Thoracic aorta (tissue), 2 donors: ENCODE data around the gene PDZK1IP1. TPM values are rescaled to one million over a fixed set of nuclear protein-coding genes. Genes with fewer than 3 reads are reported as not detected.

Experiments
- ATAC-seq: fragments of 150-250 bp; one replicate; pipeline ENCODE4 v1.8.0; 2017; ENCODE audit warnings: low read depth; ENCODE audit not compliant: insufficient number of reproducible peaks, low FRiP score
- DNase-seq: peaks from one replicate; pipeline ENCODE4 v3.0.0-alpha.2; 2020; ENCODE audit warnings: low spot score
- H3K27ac ChIP-seq, 2 donors: fragments of 200-600 bp; sonication (generic); 1 replicate in 1 of 2; 2 replicates in 1 of 2; pipeline ENCODE4 v1.5.1; 2016; ENCODE audit warnings: mild to moderate bottlenecking in 2 of 2, moderate library complexity in 2 of 2
- H3K27me3 ChIP-seq: fragments of 200-600 bp; sonication (generic); replicated peaks from 2 replicates; pipeline ENCODE4 v1.6.0; 2016; ENCODE audit warnings: mild to moderate bottlenecking; ENCODE audit not compliant: insufficient read depth
- H3K36me3 ChIP-seq: fragments of 200-600 bp; sonication (generic); one replicate; pipeline ENCODE4 v1.5.1; 2016
- H3K4me1 ChIP-seq, 2 donors: fragments of 200-600 bp; sonication (generic); 1 replicate in 1 of 2; 2 replicates in 1 of 2; pipeline versions ENCODE4 v1.5.1 to v1.6.0; 2016; ENCODE audit warnings: low read depth in 2 of 2, mild to moderate bottlenecking in 1 of 2; ENCODE audit not compliant: control insufficient read depth in 1 of 2
- H3K4me3 ChIP-seq: fragments of 200-600 bp; sonication (generic); 2 replicates; pipeline ENCODE4 v1.5.1; 2016; ENCODE audit warnings: mild to moderate bottlenecking
- H3K9me3 ChIP-seq: fragments of 200-600 bp; sonication (generic); 2 replicates; pipeline ENCODE4 v1.5.1; 2016
- CTCF ChIP-seq: fragments of 200-600 bp; sonication (generic); IDR thresholded peaks from one replicate; pipeline ENCODE4 v1.5.1; 2019; ENCODE audit warnings: antibody characterized with exemption
- total RNA-seq, 2 donors: library from RNA; depleted of rRNA; stranded (reverse); fragments of >200 nt; gene quantifications; one replicate each; pipeline versions ENCODE4 v1.1.0 to v1.2.3, GENCODE V29; 2016

Gene PDZK1IP1
- total RNA-seq, 2 donors from 2014 or later, result not detected

GRCh38 chr1:47223174-47223920 lies 33.5 kb upstream of the PDZK1IP1 start:
- H3K27me3 ChIP-seq, result peaks cover 14% of the 10 kb centered on the region
- no peaks in the 10 kb centered on the region for H3K9me3 ChIP-seq
- TF ChIP-seq CTCF, result no peak
- no peak overlapping the region for H3K27ac ChIP-seq
- peaks cover 10 to 15% of the 10 kb centered on the region in 2 donors for H3K4me1 ChIP-seq
- DNase-seq, result no peak
- no peak overlapping the region for H3K4me3 ChIP-seq
- H3K36me3 ChIP-seq, result no peaks in the 10 kb centered on the region
- no peak for ATAC-seq

GRCh38 chr1:47222476-47222875 lies 32.6 kb upstream of the PDZK1IP1 start:
- peaks cover 13% of the 10 kb centered on the region for H3K27me3 ChIP-seq
- no peak for TF ChIP-seq CTCF
- H3K4me3 ChIP-seq, result no peak overlapping the region
- no peaks in the 10 kb centered on the region for H3K36me3 ChIP-seq
- no peaks in the 10 kb centered on the region for H3K9me3 ChIP-seq
- H3K27ac ChIP-seq, result no peak overlapping the region
- no peak for ATAC-seq
- DNase-seq, result no peak
- peaks cover 10 to 15% of the 10 kb centered on the region in 2 donors for H3K4me1 ChIP-seq

- peaks cover 6% of the 10 kb centered on the region for H3K27me3 ChIP-seq
- no peak for ATAC-seq
- TF ChIP-seq CTCF, result no peak
- H3K4me3 ChIP-seq, result no peak overlapping the region
- no peak for DNase-seq
- no peaks in the 10 kb centered on the region for H3K36me3 ChIP-seq
- H3K4me1 ChIP-seq, result peaks cover 0 to 3% of the 10 kb centered on the region in 2 donors
- H3K9me3 ChIP-seq, result no peaks in the 10 kb centered on the region
- no peak overlapping the region for H3K27ac ChIP-seq
These were observed 29.9 kb upstream of the PDZK1IP1 start for GRCh38 chr1:47219590-47220220.

GRCh38 chr1:47219001-47219400 lies 29.2 kb upstream of the PDZK1IP1 start:
- no peak for ATAC-seq
- no peak for DNase-seq
- Histone ChIP-seq H3K4me3 (no peak overlapping the region), H3K27me3 (no peaks in the 10 kb centered on the region), H3K9me3 (no peaks in the 10 kb centered on the region), H3K27ac (no peak overlapping the region), H3K4me1 (no peaks in the 10 kb centered on the region), H3K36me3 (no peaks in the 10 kb centered on the region)
- no peak for TF ChIP-seq CTCF

- Histone ChIP-seq H3K9me3 (no peaks in the 10 kb centered on the region), H3K36me3 (no peaks in the 10 kb centered on the region), H3K27me3 (no peaks in the 10 kb centered on the region), H3K4me3 (no peak overlapping the region), H3K4me1 (no peaks in the 10 kb centered on the region), H3K27ac (no peak overlapping the region)
- ATAC-seq (no peak), DNase-seq (no peak)
- no peak for TF ChIP-seq CTCF
These were observed 26.6 kb upstream of the PDZK1IP1 start for GRCh38 chr1:47216278-47217059.
